Erythroblast (primary cell): Measurements from ENCODE around the gene GALNT18.

Source experiments
- DNase-seq, 2 experiments: peaks; one replicate each; lab custom pipeline; 2025; lab: John Stamatoyannopoulos, UW
- GATA1 ChIP-seq: IDR thresholded peaks from 2 replicates; pipeline ENCODE4 v1.6.1; 2011; ENCODE audit warnings: low read depth, mild to moderate bottlenecking, control low read depth, low read length, moderate library complexity
- POLR2A ChIP-seq: IDR thresholded peaks from 2 replicates; pipeline ENCODE4 v1.6.1; 2011; ENCODE audit warnings: mild to moderate bottlenecking, low read length

The GALNT18 gene

DNA sequence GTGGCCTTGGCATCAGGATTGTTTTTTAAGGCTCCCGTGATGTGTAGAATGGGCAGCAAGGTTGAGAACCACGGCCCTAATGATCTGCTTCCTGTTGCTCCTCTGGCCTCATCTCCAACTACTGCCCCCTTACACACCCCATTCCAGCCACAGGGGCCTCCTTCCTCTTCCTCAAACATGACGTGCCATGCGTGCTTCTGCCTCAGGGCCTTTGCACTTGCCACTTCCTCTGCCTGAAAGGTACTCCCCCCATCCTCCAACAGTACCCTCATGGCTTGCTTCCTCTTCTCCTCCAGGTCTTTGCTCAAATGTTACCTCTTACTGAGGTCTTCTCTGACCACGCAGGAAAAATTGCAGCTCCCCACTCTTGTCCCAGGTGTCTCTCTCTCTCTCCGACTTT is 174.8 kb downstream of the GALNT18 start:
- TF ChIP-seq POLR2A (no peak), GATA1 (no peak)
- DNase-seq, result no peak

DNA sequence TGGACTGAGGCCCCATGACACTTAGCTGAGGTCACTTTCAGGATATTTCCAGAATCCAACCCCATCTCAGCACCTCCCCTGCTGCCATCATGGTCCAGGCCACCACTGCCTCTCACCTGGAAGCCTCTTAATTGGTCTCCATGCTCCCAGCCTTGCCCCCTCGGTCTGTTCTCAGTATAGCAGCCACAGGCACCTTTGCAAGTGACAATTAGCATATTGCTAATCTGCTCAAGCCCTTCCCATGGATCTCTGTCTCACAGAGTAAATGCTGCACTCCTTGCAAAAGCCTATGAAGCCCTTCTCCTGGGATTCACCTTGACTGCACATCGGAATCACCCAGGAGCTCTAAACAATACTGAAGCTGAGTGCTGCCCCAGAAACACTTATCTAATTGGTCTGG is 175.2 kb downstream of the GALNT18 start:
- DNase-seq, result no peak
- TF ChIP-seq GATA1, result no peak
- TF ChIP-seq POLR2A, result no peak

DNA sequence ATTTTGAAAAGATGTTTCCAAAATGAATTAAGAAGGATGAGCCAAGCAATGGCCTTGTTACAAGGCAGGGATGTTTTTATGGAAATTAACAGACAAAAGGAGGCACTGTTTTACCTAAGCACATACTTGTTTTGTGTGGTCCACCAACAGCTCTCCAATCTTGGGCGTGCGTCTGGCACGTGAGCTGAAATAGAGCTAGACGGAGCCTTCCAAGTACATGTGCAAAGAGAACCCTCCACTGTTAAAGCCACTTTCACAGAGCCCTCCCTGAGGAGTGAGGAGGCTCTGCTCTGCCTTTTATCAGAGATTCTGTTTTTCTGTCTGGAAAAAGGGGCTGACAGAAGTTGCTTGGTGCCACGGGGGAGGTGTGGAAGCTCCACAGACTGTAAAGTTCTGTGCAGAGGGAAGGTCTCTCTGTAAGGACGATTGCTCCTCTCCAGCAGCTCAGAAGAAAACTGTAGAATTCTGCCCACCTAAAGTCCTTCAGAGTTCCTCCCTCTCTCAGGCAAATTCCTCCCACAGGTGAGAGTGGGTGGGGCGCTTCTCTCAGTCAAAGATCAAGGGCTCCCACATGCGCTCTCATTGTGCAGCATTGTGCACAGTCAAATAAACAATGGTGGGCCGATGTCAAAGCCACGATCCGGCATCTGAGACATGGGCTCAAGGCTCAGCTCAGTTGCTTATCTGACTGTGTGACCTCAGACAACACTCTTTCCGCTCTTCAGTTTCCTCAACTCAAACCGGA is 176.2 kb downstream of the GALNT18 start:
- no peak for TF ChIP-seq GATA1
- no peak for TF ChIP-seq POLR2A
- DNase-seq, result no peak

DNA sequence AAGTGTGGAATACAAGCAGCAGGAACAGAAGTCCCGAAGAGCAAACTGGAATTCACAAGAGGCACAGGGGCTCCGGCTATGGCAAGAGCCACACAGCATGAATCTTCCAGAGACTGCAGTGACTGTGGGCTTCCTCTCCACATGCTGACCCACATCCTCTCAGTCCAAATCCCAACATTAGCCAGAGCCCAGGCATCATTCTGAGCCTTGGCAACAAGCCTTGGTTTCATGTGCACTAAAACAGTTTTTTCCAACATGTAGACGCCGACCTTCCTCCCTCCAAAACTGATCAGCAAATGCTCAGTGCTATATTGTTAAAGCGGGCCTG is 177.0 kb downstream of the GALNT18 start:
- TF ChIP-seq POLR2A (no peak), GATA1 (no peak)
- DNase-seq, result no peak

DNA sequence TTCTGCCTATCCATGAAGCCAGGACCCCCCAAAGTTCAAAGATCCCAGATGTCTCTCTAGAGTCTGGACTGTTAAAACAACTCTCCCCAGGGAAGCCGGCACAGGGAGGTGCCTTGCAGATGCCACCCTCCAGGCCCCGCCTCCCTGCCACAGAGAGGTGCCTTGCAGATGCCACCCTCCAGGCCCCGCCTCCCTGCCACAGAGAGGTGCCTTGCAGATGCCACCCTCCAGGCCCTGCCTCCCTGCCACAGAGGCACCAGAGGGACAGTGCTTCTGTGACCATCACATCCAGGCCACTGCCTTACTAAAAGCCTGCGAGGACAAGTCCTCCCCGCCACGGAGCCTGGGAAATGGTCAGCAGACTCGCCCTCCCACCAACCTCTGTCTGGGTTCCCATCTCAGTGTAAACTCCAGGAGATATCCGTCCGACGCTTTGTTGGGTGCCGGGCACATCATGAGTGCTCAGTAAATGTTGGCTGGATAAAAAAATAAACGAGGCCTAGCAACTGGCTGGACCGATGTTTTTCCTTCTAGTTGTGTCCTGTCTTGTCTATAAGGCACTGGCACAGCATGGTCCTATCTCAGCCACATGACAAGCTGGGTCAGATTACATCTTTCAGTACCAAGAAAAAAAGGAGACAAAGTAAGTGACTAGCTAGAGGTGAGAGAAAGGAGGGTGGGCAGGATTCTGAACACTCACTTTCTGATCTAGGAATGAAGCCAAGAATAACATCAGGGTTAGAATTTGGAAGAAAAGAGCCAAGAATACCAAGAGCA is 177.6 kb downstream of the GALNT18 start:
- no peak for DNase-seq
- TF ChIP-seq POLR2A, result no peak
- no peak for TF ChIP-seq GATA1

DNA sequence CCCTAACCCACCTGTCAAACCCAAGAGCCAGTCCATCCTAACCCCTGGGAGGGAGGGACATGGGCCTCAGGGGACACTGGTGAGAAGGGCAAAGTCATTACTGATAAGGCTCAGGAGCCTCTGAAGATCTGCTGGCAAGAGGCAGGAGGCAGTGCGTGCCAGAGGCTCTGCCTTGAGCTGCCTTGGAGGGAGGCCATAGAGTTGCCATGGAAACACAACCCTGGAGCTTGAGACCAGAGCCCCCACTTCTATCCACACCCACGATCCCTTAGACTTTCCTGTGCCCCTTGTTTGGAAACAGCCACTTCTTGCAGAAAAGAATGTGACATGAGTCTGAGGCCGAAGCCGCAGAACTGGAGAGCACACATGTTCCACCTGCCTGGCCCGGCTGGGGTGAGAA is 179.0 kb downstream of the GALNT18 start:
- peak; percentile 23 to 47 for DNase-seq
- TF ChIP-seq GATA1, result no peak
- TF ChIP-seq POLR2A, result no peak

DNA sequence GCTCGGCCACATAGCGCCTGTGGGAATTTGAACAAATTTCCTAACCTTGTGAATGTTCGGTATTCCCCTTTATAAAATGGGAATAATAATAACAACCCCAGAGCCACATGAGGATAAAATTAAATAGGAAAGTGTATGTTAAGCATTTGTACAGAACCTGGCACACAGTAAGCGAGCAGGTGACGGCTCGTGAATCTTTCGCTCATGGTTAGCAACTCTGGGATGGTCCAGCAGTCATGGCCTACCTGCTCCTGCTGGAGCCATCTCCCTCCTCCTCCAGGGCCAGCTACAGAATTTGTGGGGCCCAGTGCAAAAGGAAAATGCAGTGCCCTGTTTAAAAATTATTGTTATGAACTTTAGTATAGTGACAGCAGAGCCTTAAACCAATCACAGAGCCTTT is 180.3 kb downstream of the GALNT18 start:
- TF ChIP-seq GATA1 (no peak), POLR2A (no peak)

DNA sequence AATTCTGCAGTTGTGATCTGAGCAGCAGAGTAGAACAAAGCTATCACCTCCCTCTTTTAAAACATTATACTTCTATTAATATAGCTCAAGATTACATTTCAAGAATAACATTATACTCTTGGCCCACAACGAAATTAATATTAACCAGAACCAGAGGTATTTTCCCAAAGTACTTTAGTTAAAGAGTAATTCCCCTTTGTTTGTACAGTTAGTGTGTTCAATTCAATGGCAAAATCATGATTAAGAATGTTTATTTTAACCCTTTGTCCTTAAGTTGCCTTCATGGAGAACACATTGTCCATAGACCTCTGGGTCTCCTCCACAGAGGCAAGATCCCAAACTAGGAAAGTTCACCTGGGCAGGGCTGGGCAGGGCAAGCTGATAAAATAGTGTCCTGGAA is 180.7 kb downstream of the GALNT18 start:
- no peak for DNase-seq
- TF ChIP-seq POLR2A, result no peak
- no peak for TF ChIP-seq GATA1

More for the DNA sequence above, 180.3 kb downstream of the GALNT18 start:
- no peak for DNase-seq

DNA sequence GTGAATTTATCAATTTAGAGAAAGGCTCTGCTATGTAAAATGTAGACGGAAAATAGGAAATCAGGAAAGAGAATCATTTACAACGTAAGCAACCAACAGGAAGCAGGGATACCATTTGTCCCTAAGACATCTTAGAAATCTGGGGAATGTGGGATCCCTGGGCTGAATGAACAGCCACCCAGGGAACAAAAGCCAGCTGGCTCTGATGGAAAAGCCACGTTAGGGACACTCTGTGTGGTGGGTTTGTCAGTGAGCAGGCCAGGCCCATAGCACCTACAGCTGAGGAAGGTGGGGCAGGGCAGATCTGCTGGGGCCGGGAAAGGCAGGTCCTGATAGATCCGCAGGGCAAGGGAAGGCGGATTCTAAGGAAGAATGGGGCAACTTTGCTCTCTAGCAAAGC is 181.7 kb downstream of the GALNT18 start:
- TF ChIP-seq POLR2A (no peak), GATA1 (no peak)

DNA sequence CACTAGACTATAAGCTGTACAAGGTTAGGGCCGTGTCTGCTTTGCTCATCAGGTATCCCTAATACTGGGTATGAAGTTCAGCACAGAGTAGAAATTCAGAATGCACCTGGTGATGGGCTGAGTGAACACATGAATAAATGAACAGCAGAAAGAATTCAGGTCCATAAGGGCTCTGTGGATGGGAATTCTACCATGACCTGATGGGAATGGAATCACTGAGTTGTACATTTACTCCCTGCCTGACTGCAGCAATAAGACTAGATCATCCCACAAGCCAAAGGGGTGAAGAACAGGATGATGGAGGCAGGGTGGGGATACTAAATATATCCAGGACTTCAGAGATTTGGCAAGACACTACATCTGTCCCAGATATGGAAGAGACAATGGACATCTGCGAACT is 182.2 kb downstream of the GALNT18 start:
- DNase-seq, result no peak
- no peak for TF ChIP-seq POLR2A
- no peak for TF ChIP-seq GATA1

More for the DNA sequence above, 181.7 kb downstream of the GALNT18 start:
- DNase-seq, result no peak

DNA sequence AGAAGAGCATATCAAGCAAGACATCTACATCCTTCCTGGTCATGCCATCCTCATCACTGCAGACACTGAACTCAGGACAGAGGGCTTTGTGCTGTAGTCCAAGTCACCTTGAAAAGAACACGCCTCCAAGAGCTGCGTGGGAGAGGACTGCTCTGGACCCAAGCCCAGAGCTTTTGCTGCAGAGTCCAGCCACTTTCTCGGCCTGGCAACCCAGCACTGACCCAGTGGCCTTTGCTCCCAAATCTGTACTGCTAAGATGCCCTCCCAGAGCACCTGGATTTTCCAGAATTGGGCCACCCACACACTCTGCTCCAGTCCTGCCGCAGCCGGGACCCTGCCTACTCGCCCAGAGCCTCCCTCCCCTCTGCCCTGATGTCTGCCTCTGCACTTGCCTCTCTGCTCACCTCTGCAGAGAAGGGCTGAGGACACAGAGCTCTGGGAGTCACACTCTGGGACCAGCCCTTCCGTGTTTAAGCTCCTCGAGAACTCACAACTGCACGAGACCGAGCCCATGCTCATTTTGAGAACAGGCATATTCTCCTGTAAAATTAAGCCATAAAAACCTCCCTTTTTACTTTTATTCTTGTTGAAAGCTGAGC is 185.0 kb downstream of the GALNT18 start:
- DNase-seq, result no peak
- TF ChIP-seq POLR2A (no peak), GATA1 (no peak)

DNA sequence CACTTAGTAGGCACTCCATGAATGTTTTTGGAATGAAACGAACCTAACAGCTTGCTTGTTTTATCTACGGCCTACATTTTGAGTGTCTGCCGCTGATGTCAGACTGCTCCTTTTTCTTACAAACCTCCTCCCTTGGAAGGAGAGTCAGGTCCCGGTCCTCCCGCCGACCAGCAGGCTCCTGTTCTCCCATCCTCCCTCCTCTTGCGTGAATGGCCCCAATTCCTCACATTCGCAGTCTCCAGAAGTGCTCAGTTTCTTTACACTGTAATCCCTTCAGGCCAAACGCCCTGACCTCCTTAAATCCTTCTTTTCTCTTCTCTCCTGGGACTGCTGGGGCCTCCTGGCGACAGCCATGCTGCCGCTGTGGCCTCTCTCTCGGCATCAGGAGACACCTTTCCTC is 186.2 kb downstream of the GALNT18 start:
- TF ChIP-seq POLR2A (no peak), GATA1 (no peak)
- no peak for DNase-seq

DNA sequence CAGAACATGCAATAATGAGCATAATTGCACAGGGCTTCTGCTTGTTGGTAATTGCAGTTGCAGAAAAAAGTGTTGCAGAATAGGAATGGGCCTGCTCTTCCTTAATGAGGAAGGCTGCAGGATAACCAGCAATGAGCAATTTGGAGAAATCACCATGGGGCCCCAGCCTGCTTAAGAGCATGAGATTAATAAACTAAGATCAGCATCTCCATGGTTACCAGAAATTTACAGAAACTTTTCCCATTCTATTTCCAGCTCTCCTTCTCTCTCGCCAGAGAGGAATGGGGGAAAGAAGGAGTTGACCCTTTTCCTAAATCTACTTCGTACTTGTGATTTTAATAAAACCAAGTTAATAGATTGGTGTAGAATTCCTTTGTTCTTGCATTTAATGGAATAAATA is 187.8 kb downstream of the GALNT18 start:
- TF ChIP-seq GATA1 (no peak), POLR2A (no peak)
- DNase-seq, result no peak

DNA sequence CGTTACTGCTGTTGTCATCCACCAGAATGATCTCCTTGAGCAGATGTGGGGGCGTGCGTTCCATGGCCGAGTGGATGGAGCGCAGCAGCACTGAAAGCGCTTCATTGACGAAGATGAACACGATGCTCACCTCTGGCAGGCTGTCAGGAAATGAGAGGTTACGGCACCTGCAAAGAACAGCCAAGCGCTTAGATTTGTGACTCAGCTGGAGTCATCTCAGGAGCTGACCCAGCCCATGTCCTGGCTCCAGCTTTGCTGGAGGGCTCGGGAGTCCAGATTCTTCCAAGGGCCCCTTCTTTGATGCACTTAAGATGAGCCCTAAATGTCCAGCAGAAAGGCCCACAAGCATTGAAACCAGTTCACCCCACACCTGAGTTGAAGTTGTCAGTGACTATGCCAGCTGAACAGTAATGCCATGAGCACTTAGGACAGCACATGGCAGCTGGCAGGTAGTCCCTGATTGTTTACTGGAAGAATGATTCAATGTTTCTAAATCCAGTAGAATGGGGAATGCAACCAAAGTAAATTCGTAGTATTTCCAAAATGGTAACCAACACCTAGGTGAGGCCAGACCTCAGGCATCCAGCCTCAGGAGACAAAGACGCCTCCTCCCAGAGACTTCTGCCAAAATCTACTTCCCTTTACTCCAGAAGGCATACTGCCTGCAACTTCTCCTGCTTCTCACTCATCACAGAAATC is 189.0 kb downstream of the GALNT18 start:
- no peak for TF ChIP-seq POLR2A
- TF ChIP-seq GATA1, result no peak
- no peak for DNase-seq
